Glutamatergic neuron (in vitro differentiated cells): ENCODE results near the gene EVC. TPM values are rescaled to one million over a fixed set of nuclear protein-coding genes. Genes with fewer than 3 reads are reported as not detected.
A peak's percentile ranks its signal among the peaks of the same experiment; 100 is the strongest.
"Not testable (repeated sequence)": the region's sequence is repeated elsewhere in the genome, so short reads cannot be mapped to it uniquely, and the experiment has no call there.

Experiments used
- DNase-seq: peaks from one replicate; pipeline ENCODE4 v3.0.0; 2022
- H3K27ac Mint-ChIP-seq: one replicate; pipeline ENCODE4 v1.8.0; 2020; ENCODE audit warnings: mild to moderate bottlenecking, mixed read lengths, inconsistent platforms; ENCODE audit not compliant: unreplicated experiment
- H3K27me3 Mint-ChIP-seq: one replicate; pipeline ENCODE4 v1.8.0; 2020; ENCODE audit warnings: mild to moderate bottlenecking, moderate library complexity, mixed read lengths, inconsistent platforms; ENCODE audit not compliant: unreplicated experiment
- H3K36me3 Mint-ChIP-seq: one replicate; pipeline ENCODE4 v1.8.0; 2020; ENCODE audit warnings: mild to moderate bottlenecking, mixed read lengths, inconsistent platforms; ENCODE audit not compliant: unreplicated experiment
- H3K4me1 Mint-ChIP-seq: one replicate; pipeline ENCODE4 v1.8.0; 2020; ENCODE audit warnings: mild to moderate bottlenecking, low read depth, mixed read lengths, inconsistent platforms; ENCODE audit not compliant: unreplicated experiment
- H3K4me3 Mint-ChIP-seq: one replicate; pipeline ENCODE4 v1.8.0; 2020; ENCODE audit warnings: mild to moderate bottlenecking, mixed read lengths, inconsistent platforms; ENCODE audit not compliant: unreplicated experiment
- H3K9me3 Mint-ChIP-seq: one replicate; pipeline ENCODE4 v1.8.0; 2020; ENCODE audit warnings: mild to moderate bottlenecking, moderate library complexity, mixed read lengths, inconsistent platforms; ENCODE audit not compliant: unreplicated experiment
- total RNA-seq: library from RNA; stranded (reverse); fragmentation: NEBNext Ultra II Directional; extraction: Animal tissue kit (Norgen Biotek cat#: 25700); gene quantifications from one replicate; pipeline ENCODE4 v1.2.1, GENCODE V29; 2021; ENCODE audit not compliant: unreplicated experiment
- TF ChIP-seq, protein P1 (sequence below): fragments of 200-600 bp; sonication (generic); IDR thresholded peaks from one replicate; pipeline ENCODE4 v1.5.0; 2021; ENCODE audit not compliant: partially characterized antibody, unreplicated experiment

Gene EVC
- total RNA-seq, 1 donor from 2014 or later: 6.7 TPM

DNA sequence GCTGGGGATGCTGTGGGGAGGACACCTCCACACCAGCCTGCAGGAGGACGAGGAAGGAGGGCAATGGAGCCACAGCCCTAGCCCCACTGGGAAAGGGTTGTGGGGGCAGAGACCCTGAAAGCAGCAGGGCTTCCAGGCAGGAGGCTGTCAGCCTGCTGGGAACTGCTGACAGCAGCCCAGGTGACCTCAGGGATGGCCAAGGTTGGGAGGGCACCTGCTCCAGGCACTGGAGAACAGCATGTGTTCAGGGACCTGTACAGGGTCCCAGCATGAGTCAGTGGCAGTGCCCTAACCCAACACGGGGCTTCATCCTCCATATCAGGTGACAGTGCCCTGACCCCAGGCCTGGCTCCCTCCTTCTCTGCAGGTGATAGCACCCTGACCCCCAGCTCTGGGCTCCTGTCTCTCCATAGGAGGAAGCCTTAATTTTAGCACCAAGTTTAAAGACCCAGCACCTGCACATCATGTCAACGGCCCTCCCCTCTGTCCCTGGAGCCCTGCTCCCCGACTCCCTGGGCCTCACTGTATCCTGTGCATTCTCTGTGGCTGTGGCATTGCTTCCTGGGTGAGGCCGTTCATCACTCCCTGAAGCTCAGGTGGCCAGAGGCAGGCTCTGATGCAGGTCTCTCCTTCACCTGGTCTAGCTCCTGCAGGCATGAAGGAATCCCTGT, 115.6 kb downstream of the EVC start:
- H3K4me3 Mint-ChIP-seq: no peak overlapping the region
- DNase-seq: no peak
- H3K4me1 Mint-ChIP-seq: peaks cover 25% of the 10 kb centered on the region
- H3K9me3 Mint-ChIP-seq: peaks cover 29% of the 10 kb centered on the region
- H3K36me3 Mint-ChIP-seq: peaks cover 17% of the 10 kb centered on the region
- H3K27me3 Mint-ChIP-seq: peaks cover 26% of the 10 kb centered on the region
- H3K27ac Mint-ChIP-seq: peak overlapping the region; percentile 63
- TF ChIP-seq, protein P1, sequence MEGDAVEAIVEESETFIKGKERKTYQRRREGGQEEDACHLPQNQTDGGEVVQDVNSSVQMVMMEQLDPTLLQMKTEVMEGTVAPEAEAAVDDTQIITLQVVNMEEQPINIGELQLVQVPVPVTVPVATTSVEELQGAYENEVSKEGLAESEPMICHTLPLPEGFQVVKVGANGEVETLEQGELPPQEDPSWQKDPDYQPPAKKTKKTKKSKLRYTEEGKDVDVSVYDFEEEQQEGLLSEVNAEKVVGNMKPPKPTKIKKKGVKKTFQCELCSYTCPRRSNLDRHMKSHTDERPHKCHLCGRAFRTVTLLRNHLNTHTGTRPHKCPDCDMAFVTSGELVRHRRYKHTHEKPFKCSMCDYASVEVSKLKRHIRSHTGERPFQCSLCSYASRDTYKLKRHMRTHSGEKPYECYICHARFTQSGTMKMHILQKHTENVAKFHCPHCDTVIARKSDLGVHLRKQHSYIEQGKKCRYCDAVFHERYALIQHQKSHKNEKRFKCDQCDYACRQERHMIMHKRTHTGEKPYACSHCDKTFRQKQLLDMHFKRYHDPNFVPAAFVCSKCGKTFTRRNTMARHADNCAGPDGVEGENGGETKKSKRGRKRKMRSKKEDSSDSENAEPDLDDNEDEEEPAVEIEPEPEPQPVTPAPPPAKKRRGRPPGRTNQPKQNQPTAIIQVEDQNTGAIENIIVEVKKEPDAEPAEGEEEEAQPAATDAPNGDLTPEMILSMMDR: no peak

DNA sequence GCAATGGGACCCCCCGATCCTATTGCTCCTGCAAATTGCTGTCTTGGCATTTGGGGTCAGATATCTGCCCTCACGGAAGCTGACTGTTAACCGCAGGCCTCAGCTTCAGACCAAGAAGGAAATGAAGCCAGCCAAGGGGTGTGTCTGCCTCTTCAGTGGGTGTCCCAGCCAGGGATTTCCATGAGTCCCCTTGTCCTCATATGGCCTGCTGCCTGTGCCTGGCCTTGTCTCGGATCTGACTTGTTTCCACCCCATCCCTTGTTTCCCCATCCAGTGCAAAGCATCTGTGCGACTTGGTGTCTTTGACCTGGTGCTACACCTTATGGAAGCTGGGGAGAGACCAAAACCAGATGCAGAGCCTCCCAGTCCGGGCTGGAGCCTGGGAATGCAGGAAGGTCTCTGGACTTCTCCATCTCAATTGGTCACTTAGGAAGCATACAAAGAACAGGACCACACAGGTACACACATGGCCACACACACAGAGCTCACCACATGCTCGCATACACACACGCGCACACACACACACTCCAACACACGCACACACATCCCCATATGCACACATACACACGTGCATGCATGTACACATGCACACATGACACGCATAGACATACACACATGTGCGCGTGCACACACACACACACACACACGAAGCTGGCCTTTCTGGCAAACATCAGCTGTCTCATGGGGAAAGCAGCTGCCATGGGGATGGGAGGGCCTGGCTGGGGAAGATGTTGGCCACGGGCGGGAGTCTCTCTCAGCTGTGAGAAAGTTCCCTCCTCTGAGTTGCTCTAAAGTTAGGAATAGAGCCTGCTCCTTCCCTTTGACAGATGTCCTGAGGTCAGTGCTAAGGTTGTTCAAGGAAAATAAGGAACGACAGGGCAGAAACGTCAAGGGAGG, 116.4 kb downstream of the EVC start:
- Mint-ChIP-seq H3K27ac (peak overlapping the region; percentile 82), H3K27me3 (peaks cover 26% of the 10 kb centered on the region), H3K4me1 (peaks cover 25% of the 10 kb centered on the region), H3K4me3 (peak overlapping the region; percentile 81), H3K9me3 (peaks cover 29% of the 10 kb centered on the region), H3K36me3 (peaks cover 17% of the 10 kb centered on the region)
- no peak for DNase-seq
- TF ChIP-seq, protein P1: no peak

DNA sequence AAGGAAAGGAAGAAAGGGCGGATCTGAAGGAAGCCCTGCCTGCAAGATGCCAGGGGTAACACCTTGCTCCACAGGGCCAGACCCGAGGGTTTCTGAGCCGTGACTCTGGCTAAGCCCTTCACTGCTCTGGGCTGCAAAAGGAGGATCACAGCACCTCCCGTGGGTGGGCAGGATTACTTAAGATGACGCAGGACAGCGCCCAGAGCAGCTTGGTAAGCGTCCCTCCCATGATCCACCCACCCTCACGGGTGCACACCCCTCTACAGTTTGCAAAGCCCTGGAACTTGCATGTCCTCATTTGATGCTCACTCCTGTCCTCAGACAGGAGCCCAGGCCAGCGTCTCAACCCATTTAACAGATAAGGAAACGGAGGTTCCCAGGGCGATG, 117.0 kb downstream of the EVC start:
- H3K4me3 Mint-ChIP-seq: peak overlapping the region; percentile 81
- H3K9me3 Mint-ChIP-seq: peaks cover 31% of the 10 kb centered on the region
- peak overlapping the region; percentile 89 for H3K27ac Mint-ChIP-seq
- H3K36me3 Mint-ChIP-seq: peaks cover 17% of the 10 kb centered on the region
- H3K4me1 Mint-ChIP-seq: peaks cover 27% of the 10 kb centered on the region
- TF ChIP-seq, protein P1: no peak
- H3K27me3 Mint-ChIP-seq: peaks cover 30% of the 10 kb centered on the region
- DNase-seq: no peak

DNA sequence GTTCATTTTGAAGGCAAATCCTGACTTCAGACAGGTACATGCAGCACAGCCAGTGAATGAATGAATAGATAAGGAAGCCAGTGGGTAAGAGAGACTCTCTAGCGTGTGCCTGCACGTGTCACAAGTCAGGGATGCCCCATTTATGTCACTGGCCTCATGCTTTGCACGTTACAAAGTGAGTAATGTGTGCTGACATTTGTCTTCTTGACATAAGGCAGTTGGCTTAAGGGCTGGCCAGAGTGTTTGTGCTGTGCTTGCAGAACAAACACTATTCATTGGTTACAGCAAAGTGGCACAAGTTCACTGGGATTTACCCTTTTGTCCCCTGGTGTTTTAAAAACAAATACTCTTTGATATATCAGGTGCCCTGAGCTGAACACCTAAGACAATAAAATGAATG, 125.9 kb downstream of the EVC start:
- no peak for DNase-seq
- peaks cover 10% of the 10 kb centered on the region for H3K4me1 Mint-ChIP-seq
- peaks cover 22% of the 10 kb centered on the region for H3K27me3 Mint-ChIP-seq
- TF ChIP-seq, protein P1: no peak
- no peak overlapping the region for H3K4me3 Mint-ChIP-seq
- peaks cover 5% of the 10 kb centered on the region for H3K36me3 Mint-ChIP-seq
- H3K9me3 Mint-ChIP-seq: peaks cover 32% of the 10 kb centered on the region
- H3K27ac Mint-ChIP-seq: no peak overlapping the region

DNA sequence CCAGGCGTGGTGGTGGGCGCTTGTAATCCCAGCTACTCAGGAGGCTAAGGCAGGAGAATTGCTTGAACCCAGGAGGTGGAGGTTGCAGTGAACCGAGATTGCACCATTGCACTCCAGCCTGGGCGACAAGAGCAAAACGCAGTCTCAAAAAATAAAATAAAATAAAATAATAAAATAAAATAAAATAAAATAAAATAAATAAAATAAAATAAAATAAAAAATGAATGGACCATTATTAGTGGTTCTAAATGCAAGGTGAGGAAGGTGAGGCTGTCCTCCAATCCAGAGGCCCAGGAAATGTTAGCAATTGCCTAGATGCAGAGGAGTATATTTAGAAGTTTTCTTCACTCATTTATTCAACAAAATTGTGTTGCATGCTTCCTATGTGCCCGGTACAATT, 126.5 kb downstream of the EVC start:
- Mint-ChIP-seq H3K9me3 (peaks cover 32% of the 10 kb centered on the region), H3K27ac (peak overlapping the region; percentile 41), H3K4me1 (peaks cover 11% of the 10 kb centered on the region), H3K27me3 (peaks cover 22% of the 10 kb centered on the region)
- H3K36me3 Mint-ChIP-seq, H3K4me3 Mint-ChIP-seq, DNase-seq: not testable (repeated sequence)
